Ishikawa (cell line): ENCODE data around the gene SYT8.

Experiments
- CEBPB ChIP-seq: IDR thresholded peaks from 2 replicates; pipeline ENCODE4 v1.6.1; 2012
- CREB1 ChIP-seq: IDR thresholded peaks from 2 replicates; pipeline ENCODE4 v1.6.1; 2012; ENCODE audit warnings: low read depth
- EGR1 ChIP-seq: IDR thresholded peaks from 2 replicates; pipeline ENCODE4 v1.6.1; 2012
- EP300 ChIP-seq: IDR thresholded peaks from 2 replicates; pipeline ENCODE4 v1.6.1; 2012; ENCODE audit warnings: borderline replicate concordance
- FOXM1 ChIP-seq: IDR thresholded peaks from 2 replicates; pipeline ENCODE4 v1.6.1; 2012; ENCODE audit warnings: low read depth, borderline replicate concordance
- MAX ChIP-seq: IDR thresholded peaks from 2 replicates; pipeline ENCODE4 v1.6.1; 2012
- NFIC ChIP-seq: IDR thresholded peaks from 2 replicates; pipeline ENCODE4 v1.6.1; 2012
- RAD21 ChIP-seq: IDR thresholded peaks from 2 replicates; pipeline ENCODE4 v1.6.1; 2012; ENCODE audit warnings: low read depth
- REST ChIP-seq: IDR thresholded peaks from 2 replicates; pipeline ENCODE4 v1.6.1; 2012; ENCODE audit warnings: low read depth, mild to moderate bottlenecking
- TAF1 ChIP-seq: IDR thresholded peaks from 2 replicates; pipeline ENCODE4 v1.6.1; 2012; ENCODE audit warnings: low read depth, mild to moderate bottlenecking
- TCF12 ChIP-seq: IDR thresholded peaks from 2 replicates; pipeline ENCODE4 v1.6.1; 2012; ENCODE audit warnings: low read depth
- TEAD4 ChIP-seq: IDR thresholded peaks from 2 replicates; pipeline ENCODE4 v1.6.1; 2012
- USF1 ChIP-seq: IDR thresholded peaks from 2 replicates; pipeline ENCODE4 v1.6.1; 2012
- YY1 ChIP-seq: IDR thresholded peaks from 2 replicates; pipeline ENCODE4 v1.6.1; 2012; ENCODE audit warnings: low read depth
- ZBTB7A ChIP-seq: IDR thresholded peaks from 2 replicates; pipeline ENCODE4 v1.6.1; 2012; ENCODE audit warnings: low read depth

SYT8 gene

GRCh38 chr11:1858154-1858553, 23.4 kb downstream of the SYT8 start:
- no peak for TF ChIP-seq ZBTB7A
- no peak for TF ChIP-seq YY1
- TF ChIP-seq USF1 = no peak
- TF ChIP-seq EGR1 = no peak
- no peak for TF ChIP-seq CREB1
- TF ChIP-seq RAD21 = no peak
- TF ChIP-seq NFIC = no peak
- no peak for TF ChIP-seq TCF12
- no peak for TF ChIP-seq EP300
- no peak for TF ChIP-seq CEBPB
- no peak for TF ChIP-seq MAX
- TF ChIP-seq FOXM1 = no peak
- no peak for TF ChIP-seq REST
- no peak for TF ChIP-seq TAF1
- TF ChIP-seq TEAD4 = no peak

- TF ChIP-seq EGR1 (no peak), CEBPB (no peak), REST (no peak), TCF12 (no peak)
Measured at GRCh38 chr11:1858576-1858975, 23.8 kb downstream of the SYT8 start.

GRCh38 chr11:1859004-1859403, 24.2 kb downstream of the SYT8 start:
- TF ChIP-seq EP300 (no peak), CREB1 (no peak), ZBTB7A (no peak), CEBPB (no peak), TCF12 (no peak)

GRCh38 chr11:1860108-1860507, 25.3 kb downstream of the SYT8 start:
- TF ChIP-seq TEAD4 = no peak
- no peak for TF ChIP-seq MAX

- no peak for TF ChIP-seq FOXM1
- TF ChIP-seq TEAD4 = no peak
- TF ChIP-seq EGR1 = no peak
- no peak for TF ChIP-seq TAF1
- no peak for TF ChIP-seq EP300
Measured at GRCh38 chr11:1861435-1862411, 26.9 kb downstream of the SYT8 start.

GRCh38 chr11:1862588-1863351, 28.0 kb downstream of the SYT8 start:
- TF ChIP-seq CREB1 (no peak), TCF12 (no peak), FOXM1 (no peak), ZBTB7A (no peak), CEBPB (no peak), NFIC (no peak), REST (no peak), RAD21 (no peak), MAX (no peak), TAF1 (no peak), USF1 (no peak), EGR1 (no peak), EP300 (no peak), YY1 (no peak), TEAD4 (no peak)
